OCI-LY7 (cell line): ENCODE data around the gene CCDC74B.

Experiments
- CTCF ChIP-seq: fragments of 200-600 bp; sonication (generic); conservative IDR thresholded peaks from 2 replicates; pipeline ENCODE4 v1.5.1; 2014; ENCODE audit warnings: mild to moderate bottlenecking, antibody characterized with exemption, low read length, moderate library complexity, mixed read lengths
- EZH2phosphoT487 ChIP-seq: fragments of 200-600 bp; sonication (generic); IDR thresholded peaks from 2 replicates; pipeline ENCODE4 v1.6.1; 2018; ENCODE audit warnings: low read depth, borderline replicate concordance, mild to moderate bottlenecking, mixed run types, antibody characterized with exemption, low read length, moderate library complexity, mixed read lengths

GRCh38 chr2:130158631-130159030 lies 13.7 kb upstream of the CCDC74B start:
- TF ChIP-seq CTCF (no peak), EZH2phosphoT487 (no peak)
